Right ventricle myocardium superior (tissue), 1 donor: ENCODE measurements around the gene ZNF771. TPM values are rescaled to one million over a fixed set of nuclear protein-coding genes. Genes with fewer than 3 reads are reported as not detected.

Source experiments
- ATAC-seq: fragments of 200-7000 bp; cut with Tn5 transposase; one replicate; pipeline ENCODE4 v1.9.1; 2020; ENCODE audit warnings: mild to moderate bottlenecking; ENCODE audit not compliant: poor library complexity
- DNase-seq: peaks from one replicate; pipeline ENCODE4 v3.0.0-alpha.2; 2020
- intact Hi-C: fragments of 100-400 bp; cut with DNase I; formaldehyde crosslinking; loops from one replicate; pipeline ENCODE4 v1.11.2; 2022
- long read RNA-seq: library from polyadenylated mRNA; unstranded; transcript quantifications from one replicate; pipeline ENCODE4 v2.0.0, GENCODE V29; 2021
- total RNA-seq: library from RNA; stranded (reverse); fragmentation: NEBNext Ultra II Directional; extraction: Animal tissue kit (Norgen Biotek cat#: 25700); gene quantifications from one replicate; pipeline ENCODE4 v1.2.1, GENCODE V29; 2021
- donor health status: DM: no; HTN: yes; CAD: no; lungs with severe emphysema.

ZNF771 gene
- total RNA-seq: 6.2 TPM
- long read RNA-seq, transcript ZNF771-201 (3 exons, 2,371 nt): major isoform, 17 of 25 reads
- long read RNA-seq, partial matches to known transcripts: 5 of 25 reads
- long read RNA-seq, other reads (novel, unspliced or antisense): 1 of 25 reads

- intact Hi-C loops: loop anchor here (10.0 kb wide), 1 partner anchor 52 kb away; the partner anchor contains the start of gene CD2BP2
- DNase-seq (peak; percentile 97), ATAC-seq (peak; percentile 98)
Measured at GRCh38 chr16:30407102-30407803, at the start of gene ZNF771. Gene ZNF771 (plus strand): TSS chr16:30407606. CDS start chr16:30408054, 448 bp downstream.

DNA sequence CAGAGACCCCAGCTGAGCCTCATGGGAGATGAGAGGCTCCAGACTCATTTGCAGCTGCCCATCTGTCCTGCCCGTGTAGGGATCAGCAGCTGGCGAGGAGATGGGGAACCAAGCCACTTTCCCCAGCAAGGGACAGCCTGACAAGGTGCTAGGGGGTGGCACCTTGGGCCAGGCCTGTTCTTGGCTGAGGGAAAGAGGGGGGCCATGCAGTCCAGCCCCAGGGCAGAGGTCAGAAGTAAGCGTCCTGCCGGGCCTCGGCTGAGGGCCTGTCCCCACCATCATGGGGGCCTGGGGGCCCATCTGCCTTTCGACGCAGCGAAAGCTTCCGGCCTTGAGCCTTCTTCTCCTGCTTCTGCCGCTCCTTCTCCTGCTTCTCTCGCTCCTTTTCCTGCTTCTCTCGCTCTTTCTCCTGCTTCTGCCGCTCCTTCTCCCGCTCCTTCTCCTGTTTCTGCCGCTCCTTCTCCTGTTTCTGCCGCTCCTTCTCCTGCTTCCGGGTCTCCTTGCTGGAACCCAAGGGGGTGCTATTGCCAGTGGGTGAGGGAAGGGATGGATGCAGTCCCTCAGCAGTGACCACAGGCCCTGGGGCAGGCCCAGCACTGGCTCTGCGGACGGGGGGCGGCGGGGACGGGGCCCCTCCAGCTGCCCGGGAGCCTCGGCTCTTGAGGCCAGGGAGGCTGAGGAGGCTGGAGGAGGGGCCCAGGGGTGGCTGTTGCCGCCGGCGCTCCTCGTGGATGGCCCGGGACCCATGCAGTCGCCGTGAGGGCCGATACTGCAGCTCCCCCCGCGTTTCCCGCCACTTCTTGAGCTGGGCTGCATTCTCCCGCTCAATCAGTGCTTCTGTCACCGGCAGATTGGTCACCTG, 49.5 kb upstream of the ZNF771 start:
- ATAC-seq (no peak), DNase-seq (peak; percentile 17)
- intact Hi-C loops: loop anchor here (10.0 kb wide), 1 partner anchor 47 kb away; the partner anchor contains the start of gene ZNF771

DNA sequence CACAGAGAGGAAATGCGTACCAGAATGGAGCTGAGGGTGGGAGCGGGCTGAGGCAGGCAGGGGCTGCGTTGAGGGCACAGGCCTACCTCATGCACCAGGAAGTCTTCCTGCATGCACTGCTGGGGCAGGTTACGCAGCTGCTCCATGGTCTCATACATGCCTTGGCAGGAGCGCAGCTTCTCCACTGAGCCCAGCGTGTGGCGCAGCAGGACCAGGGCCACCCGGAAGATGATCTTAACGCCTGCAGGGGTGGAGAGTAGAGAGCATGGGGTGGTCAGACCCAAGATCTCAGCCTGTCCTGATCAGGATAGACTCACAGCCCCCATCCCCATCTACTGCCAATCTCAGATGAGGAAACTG, 48.8 kb upstream of the ZNF771 start:
- intact Hi-C loops: loop anchor here (10.0 kb wide), 1 partner anchor 46 kb away; the partner anchor contains the start of gene ZNF771
- DNase-seq (no peak), ATAC-seq (no peak)

- intact Hi-C loops: loop anchor here (10.0 kb wide), 1 partner anchor 46 kb away; the partner anchor contains the start of gene ZNF771
- ATAC-seq: no peak
- no peak for DNase-seq
Measured at GRCh38 chr16:30358990-30359870, 48.2 kb upstream of the ZNF771 start.

- DNase-seq: no peak
- ATAC-seq: no peak
- intact Hi-C loops: loop anchor here (10.0 kb wide), 1 partner anchor 45 kb away; the partner anchor contains the start of gene ZNF771
Measured at GRCh38 chr16:30359871-30360170, 47.6 kb upstream of the ZNF771 start.

DNA sequence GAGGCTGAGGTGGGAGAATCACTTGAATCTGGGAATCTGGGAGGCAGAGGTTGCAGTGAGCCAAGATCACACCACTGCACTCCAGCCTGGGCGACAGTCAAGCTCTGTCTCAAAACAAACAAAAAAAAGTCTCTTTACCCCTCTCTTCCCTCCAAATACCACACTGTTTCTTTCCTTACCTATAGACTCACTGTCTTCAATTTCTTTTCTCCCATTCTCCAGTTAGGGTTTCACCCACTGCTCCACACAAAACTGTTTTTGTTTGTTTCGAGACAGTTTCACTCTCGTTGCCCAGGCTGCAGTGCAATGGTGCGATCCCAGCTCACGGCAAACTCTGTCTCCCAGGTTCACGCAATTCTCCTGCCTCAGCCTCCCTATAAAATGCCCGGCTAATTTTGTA, 46.2 kb upstream of the ZNF771 start:
- DNase-seq (no peak), ATAC-seq (no peak)
- intact Hi-C loops: no loop called here

- DNase-seq (no peak), ATAC-seq (no peak)
- intact Hi-C loops: no loop called here
Measured at GRCh38 chr16:30365200-30365599, 42.2 kb upstream of the ZNF771 start.

- intact Hi-C loops: no loop called here
- DNase-seq: no peak
Measured at GRCh38 chr16:30366511-30366910, 40.9 kb upstream of the ZNF771 start.

GRCh38 chr16:30367349-30368009, 39.9 kb upstream of the ZNF771 start:
- ATAC-seq (no peak), DNase-seq (no peak)
- intact Hi-C loops: no loop called here

More at GRCh38 chr16:30366511-30366910, 40.9 kb upstream of the ZNF771 start:
- ATAC-seq: no peak

GRCh38 chr16:30368122-30368791, 39.1 kb upstream of the ZNF771 start:
- DNase-seq (no peak), ATAC-seq (no peak)

DNA sequence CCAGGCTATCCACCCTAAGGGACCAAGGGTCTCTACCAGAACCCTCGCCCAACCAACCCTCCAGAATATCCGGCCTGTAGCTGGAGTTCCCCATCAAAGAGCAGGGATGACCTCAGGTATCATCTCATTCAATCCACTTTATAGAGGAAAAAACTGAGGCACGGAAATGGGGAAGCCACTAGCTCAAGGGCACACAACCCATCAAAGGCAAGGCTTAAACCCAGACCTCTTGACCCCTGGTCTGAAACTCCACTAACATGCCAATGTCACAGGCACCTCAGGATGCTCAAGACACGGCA, 38.7 kb upstream of the ZNF771 start:
- intact Hi-C loops: no loop called here
- DNase-seq (no peak), ATAC-seq (no peak)

More at GRCh38 chr16:30368122-30368791, 39.1 kb upstream of the ZNF771 start:
- intact Hi-C loops: no loop called here

DNA sequence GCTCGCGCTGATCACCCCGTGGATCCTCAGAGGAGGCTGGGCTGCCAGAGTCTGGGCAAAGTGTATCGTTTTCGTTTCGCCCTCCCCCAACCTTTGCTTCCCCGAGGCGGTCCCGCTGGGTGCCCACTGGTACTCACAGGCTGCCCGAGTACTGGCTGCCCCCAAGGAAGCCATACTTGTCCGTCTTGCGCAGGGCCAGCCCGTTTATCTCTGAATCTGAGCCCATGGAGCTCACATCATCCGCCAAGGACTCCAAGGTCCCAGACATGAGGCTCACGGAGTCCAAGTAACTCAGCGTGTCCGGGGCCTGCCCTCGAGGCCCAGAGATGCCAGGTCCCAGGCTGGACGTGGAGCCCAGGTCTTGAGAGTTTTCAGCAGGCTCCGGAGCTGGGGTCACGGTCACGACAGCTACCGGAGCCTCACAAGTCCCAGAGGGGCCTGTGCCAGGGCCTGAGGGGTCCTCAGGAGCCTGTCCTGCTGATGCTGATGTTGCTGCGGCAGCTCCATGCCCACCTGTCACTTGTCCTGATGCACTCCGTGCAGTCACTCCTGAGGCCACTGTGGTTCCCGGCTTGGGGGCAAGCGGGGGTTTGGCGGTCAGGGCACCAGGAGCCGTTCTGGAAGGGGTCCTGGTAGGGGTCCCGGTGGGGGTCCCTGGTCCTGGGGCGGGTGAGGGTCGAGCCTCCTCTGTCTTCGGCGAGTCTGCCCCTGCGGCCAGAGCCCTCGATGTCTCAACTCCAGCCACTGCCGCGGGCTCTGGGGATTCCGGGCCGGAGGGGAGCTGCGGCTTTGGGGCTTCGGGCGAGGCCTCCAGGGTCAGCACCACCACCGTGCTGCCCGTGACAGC, 38.1 kb upstream of the ZNF771 start:
- DNase-seq (no peak), ATAC-seq (no peak)
- intact Hi-C loops: no loop called here

GRCh38 chr16:30369938-30370455, 37.4 kb upstream of the ZNF771 start:
- ATAC-seq: no peak
- DNase-seq: no peak
- intact Hi-C loops: no loop called here

- peak; percentile 97 for DNase-seq
- intact Hi-C loops: no loop called here
- peak; percentile 88 for ATAC-seq
Measured at GRCh38 chr16:30370456-30371247, 36.8 kb upstream of the ZNF771 start, which contains the start of gene TBC1D10B. Gene TBC1D10B (minus strand): TSS chr16:30370494. CDS start chr16:30370183, 311 bp downstream.

DNA sequence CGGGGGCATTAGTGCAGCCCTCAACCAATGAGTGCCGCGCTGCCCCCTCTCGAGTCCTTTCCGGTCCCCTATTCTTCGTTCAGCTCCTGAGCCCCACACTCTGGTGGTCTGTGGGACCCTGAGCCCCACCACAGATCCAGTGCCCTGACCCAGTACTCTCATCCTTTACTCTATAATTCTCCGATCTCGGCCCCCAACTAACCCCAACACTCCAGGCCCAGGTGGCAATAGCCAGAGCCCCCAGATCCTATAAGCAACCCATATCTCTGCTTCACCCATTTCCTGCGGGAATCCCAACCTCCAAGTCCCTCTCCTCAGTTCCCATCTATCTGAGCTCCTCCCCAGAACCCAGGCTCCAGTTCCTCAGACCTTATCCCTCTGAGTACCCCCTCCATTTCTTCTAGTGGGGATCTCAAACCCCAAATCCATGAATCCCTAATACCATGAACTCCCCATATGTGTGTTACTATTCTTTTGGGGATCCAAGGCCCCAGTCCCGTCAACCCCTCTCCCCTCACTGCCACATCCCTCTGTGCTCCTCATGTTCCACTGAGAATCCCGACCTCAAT, 36.1 kb upstream of the ZNF771 start:
- no peak for DNase-seq
- no peak for ATAC-seq
- intact Hi-C loops: no loop called here
